Neural cell (in vitro differentiated cells): Measurements from ENCODE around the gene RAP1GDS1.

Source experiments
- CTCF ChIP-seq: fragments of 450-650 bp; IDR thresholded peaks from 2 replicates; pipeline ENCODE4 v1.5.1; 2014; ENCODE audit warnings: antibody characterized with exemption, mild to moderate bottlenecking, moderate library complexity; ENCODE audit not compliant: poor library complexity, severe bottlenecking
- REST ChIP-seq: IDR thresholded peaks from 2 replicates; pipeline ENCODE4 v1.6.1; 2012; ENCODE audit warnings: borderline replicate concordance

GRCh38 chr4:98399915-98400314 lies 138.7 kb downstream of the RAP1GDS1 start:
- TF ChIP-seq CTCF: no peak
- no peak for TF ChIP-seq REST
